Dermis microvascular lymphatic vessel endothelial cell (primary cell): ENCODE results near the gene RAB10. TPM values are rescaled to one million over a fixed set of nuclear protein-coding genes. Genes with fewer than 3 reads are reported as not detected.
"Not testable (repeated sequence)": the region's sequence is repeated elsewhere in the genome, so short reads cannot be mapped to it uniquely, and the experiment has no call there.

ENCODE experiments used
- DNase-seq, 2 donors: peaks; one replicate each; pipeline versions ENCODE4 v3.0.0 to v3.0.0-alpha.2; 2010; ENCODE audit warnings: low read depth in 2 of 2
- total RNA-seq: library from RNA; depleted of rRNA; stranded (reverse); fragments of >200 nt; gene quantifications from 2 replicates; pipeline ENCODE4 v1.2.1, GENCODE V29; 2014

The RAB10 gene
- total RNA-seq, 1 donor from 2014 or later: 46.2 TPM

DNA sequence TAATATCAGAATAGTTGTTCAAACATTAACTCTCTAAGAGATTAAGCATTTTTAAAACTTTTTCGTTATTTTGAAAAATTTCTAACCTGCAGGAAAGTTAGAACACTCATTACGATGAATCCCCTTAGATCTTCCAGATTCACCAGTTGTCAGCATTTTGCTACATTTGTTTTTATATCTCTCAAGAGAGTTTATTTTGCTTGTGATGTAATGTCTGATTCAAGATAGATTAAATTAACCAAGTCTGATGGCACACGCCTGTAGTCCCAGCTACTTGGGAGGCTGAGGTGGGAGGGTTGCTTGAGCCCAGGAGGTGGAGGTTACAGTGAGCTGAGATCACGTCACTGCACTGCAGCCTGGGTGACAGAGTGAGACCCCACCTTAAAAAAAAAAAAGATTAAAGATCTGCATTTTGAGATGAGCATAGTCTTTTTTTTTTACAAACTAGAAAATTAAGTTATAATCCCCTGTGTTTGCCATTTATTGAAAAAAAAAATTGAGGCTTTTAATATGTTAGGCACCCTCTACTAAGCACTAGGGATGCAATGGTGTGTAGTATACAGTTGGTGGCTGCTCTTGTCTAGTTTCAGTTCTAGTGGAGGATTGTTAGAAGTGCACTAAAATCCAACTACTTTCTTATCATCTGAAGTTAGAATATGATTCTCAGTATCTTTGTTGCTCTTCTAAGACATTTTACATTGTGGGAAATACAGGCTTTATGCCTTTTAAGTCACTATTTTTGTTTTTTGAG lies 20.9 kb downstream of the RAB10 start:
- DNase-seq: no peak

GRCh38 chr2:26058390-26058789 lies 24.5 kb downstream of the RAB10 start:
- DNase-seq: no peak

DNA sequence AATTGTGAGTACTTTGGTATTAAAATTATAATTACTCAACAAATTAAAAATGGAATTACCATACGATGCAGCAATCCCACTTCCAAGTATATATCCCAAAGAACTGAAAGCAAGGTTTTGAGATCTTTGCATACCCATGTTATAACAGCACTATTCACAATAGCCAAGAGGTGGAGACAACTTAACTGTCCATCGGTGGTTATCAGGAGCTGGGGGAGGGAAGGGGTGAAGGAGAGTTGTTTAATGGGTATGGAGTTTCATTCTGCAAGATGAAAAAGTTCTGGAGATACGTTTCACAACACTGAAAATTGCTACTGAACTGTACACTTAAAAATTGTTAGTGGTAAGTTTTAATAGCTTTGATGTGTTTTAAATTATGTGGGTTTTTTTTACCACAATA lies 25.7 kb downstream of the RAB10 start:
- DNase-seq: no peak

DNA sequence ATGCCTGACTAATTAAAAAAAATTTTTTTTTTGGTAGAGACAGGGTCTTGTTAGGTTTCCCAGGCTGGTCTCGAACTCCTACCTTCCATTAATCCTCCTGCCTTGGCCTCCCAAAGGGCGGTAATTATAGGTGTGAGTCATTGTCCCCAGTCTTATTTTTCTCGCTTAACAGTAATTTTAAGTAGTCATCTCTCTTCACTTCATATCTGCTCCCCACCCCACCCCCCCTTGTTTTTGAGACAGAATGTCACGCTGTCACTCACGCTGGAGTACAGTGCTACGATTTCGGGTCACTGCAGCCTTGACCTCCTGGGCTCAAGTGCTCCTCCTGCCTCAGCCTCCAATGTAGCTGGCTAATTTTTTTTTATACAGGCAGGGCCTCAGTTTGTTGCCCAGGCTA lies 27.7 kb downstream of the RAB10 start:
- DNase-seq: no peak

- no peak for DNase-seq
Observed at GRCh38 chr2:26064846-26065245, 31.0 kb downstream of the RAB10 start.

- DNase-seq: no peak
Observed at GRCh38 chr2:26067186-26067974, 33.5 kb downstream of the RAB10 start.

- DNase-seq: no peak
Observed at GRCh38 chr2:26067980-26068507, 34.2 kb downstream of the RAB10 start.

- DNase-seq: peak; percentile 34 to 83
Observed at GRCh38 chr2:26068602-26069298, 34.9 kb downstream of the RAB10 start.

DNA sequence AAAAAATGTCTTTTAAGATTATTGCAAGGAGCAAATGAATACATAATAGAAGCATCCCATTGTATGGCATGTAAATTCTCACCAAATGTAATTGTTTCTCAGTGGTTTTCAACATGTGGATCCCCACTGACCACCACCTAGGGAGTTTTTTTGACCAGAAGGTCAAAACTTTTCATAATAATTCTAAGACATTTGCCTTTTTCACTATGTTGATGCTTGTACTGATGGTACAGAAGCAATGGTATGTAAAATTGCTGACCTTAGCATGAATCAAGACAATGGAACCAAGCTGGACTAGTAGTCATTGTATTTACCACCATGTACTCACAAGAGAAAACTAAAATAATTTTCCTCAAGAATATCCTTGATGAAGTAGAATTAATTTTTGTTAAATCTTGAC lies 36.8 kb downstream of the RAB10 start:
- no peak for DNase-seq

- DNase-seq: peak; percentile 65
Observed at GRCh38 chr2:26072925-26073768, 39.3 kb downstream of the RAB10 start.

DNA sequence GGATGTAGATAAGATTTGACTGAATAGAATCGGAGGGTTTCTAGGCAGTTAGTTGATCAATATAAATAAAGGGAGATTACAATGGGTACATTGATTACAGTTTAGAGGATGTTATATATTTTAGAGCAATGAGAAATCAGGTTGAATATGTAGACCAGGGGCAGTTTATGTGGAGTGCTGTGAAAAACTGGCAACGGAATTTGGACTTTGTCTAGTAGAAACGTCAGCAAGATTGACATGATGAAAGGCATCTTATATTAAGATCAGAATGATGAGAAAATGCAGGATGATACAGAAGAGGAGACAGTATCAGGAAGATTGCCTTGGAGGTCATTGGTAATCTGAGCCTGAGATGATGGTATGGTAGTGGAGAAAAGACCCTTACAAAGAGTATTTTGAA lies 39.9 kb downstream of the RAB10 start:
- DNase-seq: no peak

GRCh38 chr2:26074676-26075075 lies 40.8 kb downstream of the RAB10 start:
- no peak for DNase-seq

GRCh38 chr2:26075173-26075572 lies 41.3 kb downstream of the RAB10 start:
- no peak for DNase-seq

DNA sequence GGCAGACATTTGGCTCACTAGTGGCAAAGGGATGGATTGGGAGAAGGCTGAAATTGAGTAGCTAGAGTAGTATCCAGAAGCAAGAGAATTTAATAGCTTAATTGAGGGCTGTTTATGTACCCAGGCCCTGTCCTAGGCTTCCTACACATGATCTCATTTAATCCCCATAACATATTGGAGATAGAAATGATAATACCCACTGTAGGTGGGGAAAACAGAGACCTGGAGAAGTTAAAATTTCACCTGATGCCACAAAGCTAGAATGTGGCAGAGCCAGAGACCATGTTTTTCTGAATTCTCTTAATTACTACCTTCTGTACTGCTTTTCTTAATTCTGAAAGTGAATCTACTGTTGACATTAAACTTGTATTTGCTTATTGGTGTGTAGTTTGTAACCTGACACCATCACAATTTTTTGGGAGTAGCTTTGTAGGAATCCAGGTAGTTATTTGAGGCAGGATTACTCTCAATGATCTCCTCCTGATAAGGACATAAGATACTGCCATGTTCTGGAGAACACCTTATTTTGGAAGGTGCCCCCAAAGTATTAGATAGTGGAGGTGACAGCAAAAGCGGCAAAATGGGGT lies 42.2 kb downstream of the RAB10 start:
- no peak for DNase-seq

- no peak for DNase-seq
Observed at GRCh38 chr2:26077291-26077690, 43.4 kb downstream of the RAB10 start.

- no peak for DNase-seq
Observed at GRCh38 chr2:26078939-26079338, 45.1 kb downstream of the RAB10 start.

DNA sequence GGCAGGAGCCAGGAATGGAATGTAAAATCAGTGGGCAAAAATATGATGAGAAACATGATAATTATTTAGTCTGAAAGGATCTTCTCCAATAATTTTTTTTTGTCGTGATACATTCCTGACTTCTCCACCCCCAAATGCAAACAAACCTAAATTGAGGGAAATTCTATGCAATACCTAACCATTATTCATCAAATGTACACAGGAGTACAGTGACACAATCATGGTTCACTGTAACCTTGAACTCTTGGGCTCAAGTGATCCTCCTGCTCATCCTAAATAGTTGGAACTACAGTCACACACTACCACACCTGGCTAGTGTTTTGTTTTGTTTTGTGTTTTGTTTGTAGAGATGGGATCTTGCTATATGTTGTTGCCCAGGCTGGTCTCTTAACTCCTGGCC lies 46.5 kb downstream of the RAB10 start:
- DNase-seq: no peak

GRCh38 chr2:26080925-26081324 lies 47.0 kb downstream of the RAB10 start:
- DNase-seq: not testable (repeated sequence)

GRCh38 chr2:26081556-26081955 lies 47.7 kb downstream of the RAB10 start:
- DNase-seq: no peak

DNA sequence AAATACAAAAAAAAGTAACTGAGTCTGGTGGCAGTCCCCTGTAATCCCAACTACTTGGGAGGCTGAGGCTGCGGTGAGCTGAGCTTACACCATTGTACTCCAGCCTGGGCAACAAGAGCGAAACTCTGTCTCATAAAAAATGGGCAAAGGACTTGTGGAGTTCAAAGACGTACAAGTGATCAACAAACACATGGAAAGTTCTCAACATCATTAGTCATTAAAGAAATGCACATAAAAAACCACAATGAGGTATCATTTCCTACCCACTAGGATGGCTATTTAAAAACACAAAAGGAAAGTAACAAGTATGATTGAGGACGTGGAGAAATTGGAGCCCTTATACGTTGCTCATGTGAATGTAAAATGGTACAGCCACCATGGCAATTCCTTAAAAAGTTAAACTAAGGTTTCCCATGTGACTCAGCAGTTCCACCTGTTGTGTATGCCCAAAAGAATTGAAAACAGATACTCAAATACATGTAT lies 52.3 kb downstream of the RAB10 start:
- DNase-seq: peak in 1 of 2 donors; percentile 38

DNA sequence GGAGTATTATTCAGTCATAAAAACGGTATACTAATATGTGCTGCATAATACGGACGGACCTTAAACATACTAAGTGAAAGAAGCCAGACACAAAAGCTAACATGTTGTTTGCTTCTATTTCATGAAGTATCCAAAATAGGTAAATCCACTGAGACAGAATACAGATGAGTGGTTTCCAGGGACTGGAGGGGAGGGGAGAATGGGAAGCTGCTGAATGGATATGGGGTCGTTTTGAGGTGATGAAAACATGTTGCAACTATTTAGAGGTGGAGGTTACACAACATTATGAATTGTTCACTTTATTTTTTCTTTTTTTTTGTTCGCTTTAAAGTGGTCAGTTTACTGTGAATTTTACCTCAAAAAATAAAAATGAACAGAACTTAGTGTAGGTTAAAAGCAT lies 52.9 kb downstream of the RAB10 start:
- no peak for DNase-seq
